GM10248 (cell line): ENCODE measurements around the gene TRIP10.
"Not testable (repeated sequence)": the region's sequence is repeated elsewhere in the genome, so short reads cannot be mapped to it uniquely, and the experiment has no call there.

Experiments used
- CTCF ChIA-PET: fragments of 300-600 bp; sonication (Branson Sonifier 250); formaldehyde crosslinking; extraction: SDS; loops from one replicate; lab custom pipeline; 2021; ENCODE audit warnings: antibody characterized with exemption; lab: Yijun Ruan, JAX
- POLR2A ChIA-PET: fragments of 350-650 bp; sonication (Branson Sonifier 250); formaldehyde crosslinking; extraction: SDS; loops from one replicate; lab custom pipeline; 2020; ENCODE audit warnings: antibody characterized with exemption; lab: Yijun Ruan, JAX
- DNase-seq: peaks from one replicate; pipeline ENCODE4 v3.0.0; 2012; ENCODE audit errors: extremely low spot score
- TF ChIP-seq, protein P1 (sequence below): IDR thresholded peaks from 2 replicates; pipeline ENCODE4 v1.5.1; 2012; ENCODE audit warnings: mild to moderate bottlenecking, low read depth; ENCODE audit errors: extremely low read depth, missing control alignments, control extremely low read depth

The TRIP10 gene

DNA sequence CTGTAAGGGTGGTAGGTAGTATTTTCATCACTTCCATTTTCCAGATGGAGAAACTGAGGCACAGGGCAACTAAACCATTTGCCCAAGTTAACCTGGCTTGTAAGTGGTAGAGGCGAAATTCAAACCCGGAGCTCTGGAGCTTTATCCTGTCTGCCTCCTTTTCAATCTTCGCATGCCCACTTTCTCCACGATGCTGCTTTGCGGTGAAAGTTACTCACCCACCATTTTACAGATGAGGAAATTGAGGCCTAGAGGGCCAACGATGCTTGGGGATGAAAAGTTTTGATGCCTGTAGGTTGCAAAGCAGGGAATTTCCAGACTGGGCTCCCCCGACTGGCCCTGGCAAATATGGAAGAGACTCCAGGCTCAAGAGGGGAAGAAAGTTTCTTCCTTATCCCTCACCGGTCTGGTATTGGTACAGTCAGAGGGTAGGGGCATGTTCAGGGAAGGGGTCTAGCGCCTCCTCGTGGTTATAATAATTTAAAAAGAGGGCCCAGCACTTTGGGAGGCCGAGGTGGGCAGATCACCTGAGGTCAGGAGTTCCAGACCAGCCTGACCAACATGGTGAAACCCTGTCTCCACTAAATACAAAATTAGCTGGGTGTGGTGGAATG lies 29.6 kb downstream of the TRIP10 start:
- ChIA-PET CTCF (interaction anchor here (0.8 to 2.6 kb wide), 9 partner anchors 8 to 643 kb away, joined by 3 to 10 read pairs (median 4); partner anchors contain the start of gene GPR108), POLR2A (no interaction called here)
- TF ChIP-seq, protein P1, sequence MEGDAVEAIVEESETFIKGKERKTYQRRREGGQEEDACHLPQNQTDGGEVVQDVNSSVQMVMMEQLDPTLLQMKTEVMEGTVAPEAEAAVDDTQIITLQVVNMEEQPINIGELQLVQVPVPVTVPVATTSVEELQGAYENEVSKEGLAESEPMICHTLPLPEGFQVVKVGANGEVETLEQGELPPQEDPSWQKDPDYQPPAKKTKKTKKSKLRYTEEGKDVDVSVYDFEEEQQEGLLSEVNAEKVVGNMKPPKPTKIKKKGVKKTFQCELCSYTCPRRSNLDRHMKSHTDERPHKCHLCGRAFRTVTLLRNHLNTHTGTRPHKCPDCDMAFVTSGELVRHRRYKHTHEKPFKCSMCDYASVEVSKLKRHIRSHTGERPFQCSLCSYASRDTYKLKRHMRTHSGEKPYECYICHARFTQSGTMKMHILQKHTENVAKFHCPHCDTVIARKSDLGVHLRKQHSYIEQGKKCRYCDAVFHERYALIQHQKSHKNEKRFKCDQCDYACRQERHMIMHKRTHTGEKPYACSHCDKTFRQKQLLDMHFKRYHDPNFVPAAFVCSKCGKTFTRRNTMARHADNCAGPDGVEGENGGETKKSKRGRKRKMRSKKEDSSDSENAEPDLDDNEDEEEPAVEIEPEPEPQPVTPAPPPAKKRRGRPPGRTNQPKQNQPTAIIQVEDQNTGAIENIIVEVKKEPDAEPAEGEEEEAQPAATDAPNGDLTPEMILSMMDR: no peak
- no peak for DNase-seq

DNA sequence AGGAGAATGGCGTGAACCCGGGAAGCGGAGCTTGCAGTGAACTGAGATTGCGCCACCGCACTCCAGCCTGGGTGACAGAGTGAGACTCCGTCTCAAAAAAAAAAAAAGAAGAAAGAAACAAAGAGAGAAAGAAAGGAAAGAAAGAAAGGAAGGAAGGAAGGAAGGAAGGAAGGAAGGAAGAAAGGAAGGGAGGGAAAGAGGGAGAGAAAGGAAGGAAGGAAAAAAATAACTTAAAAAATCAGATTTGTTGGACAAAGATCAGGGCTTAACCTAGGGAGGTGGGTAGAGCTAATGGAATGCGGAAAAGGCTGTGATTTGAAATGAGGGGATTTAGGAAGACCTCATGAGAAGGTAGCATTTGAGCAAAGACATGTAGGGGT lies 32.2 kb downstream of the TRIP10 start:
- ChIA-PET CTCF (interaction anchor here (1.1 to 3.3 kb wide), 11 partner anchors 8 to 267 kb away, joined by 3 to 25 read pairs (median 7); partner anchors contain the start of genes GPR108 and TRIP10), POLR2A (interaction anchor here (0.7 to 1.8 kb wide), 2 partner anchors 30 to 241 kb away, joined by 6 to 14 read pairs; partner anchors contain the start of gene TNFSF9)
- DNase-seq: not testable (repeated sequence)

DNA sequence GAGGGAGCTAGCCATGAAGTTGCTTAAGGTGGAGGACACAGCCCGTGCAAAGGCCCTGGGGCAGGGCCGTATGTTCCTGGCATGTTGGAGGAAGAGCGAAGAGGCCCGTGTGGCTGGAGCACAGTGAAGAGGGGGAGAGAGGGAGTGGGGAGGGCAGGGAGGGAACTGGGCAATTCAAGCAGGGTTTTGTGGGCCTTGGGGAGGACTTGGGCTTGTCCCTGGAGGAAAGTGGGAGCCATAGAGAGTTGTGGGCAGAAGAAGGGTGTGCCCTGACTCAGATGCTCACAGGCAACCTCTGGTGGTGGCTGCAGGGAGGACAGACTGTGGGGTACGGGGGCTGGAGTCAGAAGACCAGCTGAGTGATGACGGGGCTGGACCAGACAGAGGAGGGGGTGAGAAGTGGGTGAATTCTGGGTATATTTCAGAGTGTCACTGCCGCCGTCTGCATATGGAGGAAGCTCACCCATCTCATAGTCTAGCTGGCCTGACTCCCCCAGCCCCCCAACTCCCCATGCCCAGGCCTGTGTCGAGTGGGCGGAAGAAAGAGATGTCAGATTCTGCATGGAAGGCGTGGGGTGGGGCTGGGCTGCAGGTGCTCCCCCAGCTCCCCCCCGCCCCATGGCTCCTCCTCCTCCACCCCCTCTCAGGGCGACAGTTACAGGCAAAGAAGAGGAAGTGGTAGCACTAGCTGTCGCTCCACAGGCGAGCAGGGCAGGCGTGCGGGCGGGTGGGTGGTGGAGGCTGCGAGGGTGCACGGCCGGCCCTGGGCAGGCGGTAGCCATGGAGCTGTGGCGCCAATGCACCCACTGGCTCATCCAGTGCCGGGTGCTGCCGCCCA lies 32.8 kb downstream of the TRIP10 start, which contains the start of gene VAV1:
TSS of gene VAV1 (plus strand) at position 681 of the 838 bp plus-strand sequence. CDS start at position 781, 100 bp downstream.
- peak; percentile 95 for DNase-seq
- ChIA-PET CTCF (interaction anchor here (0.8 to 3.3 kb wide), 18 partner anchors 9 to 787 kb away, joined by 3 to 25 read pairs (median 4); partner anchors contain the start of genes GPR108 and TRIP10), POLR2A (interaction anchor here (0.5 to 1.8 kb wide), 8 partner anchors 26 to 241 kb away, joined by 3 to 8 read pairs (median 4); partner anchors contain the start of gene TNFSF9)
- TF ChIP-seq, protein P1: peak; percentile 56

DNA sequence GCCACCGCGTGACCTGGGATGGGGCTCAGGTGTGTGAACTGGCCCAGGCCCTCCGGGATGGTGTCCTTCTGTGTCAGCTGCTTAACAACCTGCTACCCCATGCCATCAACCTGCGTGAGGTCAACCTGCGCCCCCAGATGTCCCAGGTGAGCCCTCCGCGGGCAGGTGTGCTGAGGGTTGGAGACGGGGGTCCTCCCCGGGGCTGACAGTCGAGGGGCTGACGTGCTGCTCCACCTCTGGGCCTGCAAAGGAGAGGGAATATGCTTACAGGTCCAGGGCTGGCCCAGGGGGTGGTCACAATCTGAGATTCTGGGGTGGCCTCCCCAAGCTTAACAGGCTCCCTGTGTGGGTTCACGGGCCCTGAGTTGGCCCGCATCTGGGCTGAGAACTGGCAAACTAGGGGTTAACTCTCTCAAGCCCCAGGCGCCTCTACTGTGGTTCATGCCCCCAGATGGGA lies 33.4 kb downstream of the TRIP10 start:
- DNase-seq: no peak
- TF ChIP-seq, protein P1: no peak
- CTCF ChIA-PET: interaction anchor here (0.8 to 3.3 kb wide), 18 partner anchors 8 to 788 kb away, joined by 3 to 25 read pairs (median 4); partner anchors contain the start of genes GPR108 and TRIP10
- POLR2A ChIA-PET: interaction anchor here (1.0 to 1.8 kb wide), 7 partner anchors 10 to 242 kb away, joined by 3 to 6 read pairs (median 4); partner anchors contain the start of gene TNFSF9

DNA sequence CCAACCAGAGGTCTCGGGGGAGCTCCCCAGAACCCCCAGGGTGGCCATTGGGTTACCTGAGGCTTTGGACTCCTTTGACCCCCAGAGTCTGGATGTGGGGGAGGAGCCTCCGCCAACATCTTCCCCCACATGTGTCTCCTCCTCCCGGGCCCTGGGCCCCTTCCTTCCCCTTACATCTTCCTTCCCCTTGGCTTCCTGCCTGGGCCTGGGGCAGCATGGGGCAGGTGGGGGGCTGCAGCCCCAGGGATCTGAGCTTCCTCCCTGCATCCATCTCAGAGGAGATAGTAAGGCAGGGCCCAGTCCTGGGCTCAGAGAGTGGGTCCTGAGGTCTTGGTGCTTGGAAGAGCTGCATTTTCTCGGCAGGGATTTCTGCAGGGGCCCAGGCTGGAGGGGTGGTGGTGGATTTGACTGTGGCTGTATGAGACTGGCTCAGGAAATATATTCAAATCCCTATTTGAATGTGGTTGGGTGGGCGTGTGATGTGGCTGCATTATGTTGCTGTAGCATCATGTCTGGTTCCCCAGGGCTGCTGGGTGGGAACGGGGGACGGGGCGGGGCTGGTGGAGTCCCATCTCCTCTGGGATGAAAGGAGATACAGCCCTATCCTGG lies 33.9 kb downstream of the TRIP10 start:
- CTCF ChIA-PET: interaction anchor here (0.9 to 3.3 kb wide), 11 partner anchors 8 to 788 kb away, joined by 3 to 25 read pairs (median 5); partner anchors contain the start of genes GPR108 and TRIP10
- DNase-seq: peak; percentile 69
- POLR2A ChIA-PET: interaction anchor here (1.1 to 1.8 kb wide), 5 partner anchors 9 to 242 kb away, joined by 3 to 6 read pairs (median 4); partner anchors contain the start of gene TNFSF9
- TF ChIP-seq, protein P1: no peak
